HG02938 (cell line): ENCODE measurements around the gene ITPKB.

Experiments used
- ATAC-seq: cut with Tn5 transposase; IDR thresholded peaks from one replicate; pipeline ENCODE4 v1.9.1; 2021; ENCODE audit warnings: mild to moderate bottlenecking, moderate library complexity; ENCODE audit not compliant: unreplicated experiment

ITPKB gene

DNA sequence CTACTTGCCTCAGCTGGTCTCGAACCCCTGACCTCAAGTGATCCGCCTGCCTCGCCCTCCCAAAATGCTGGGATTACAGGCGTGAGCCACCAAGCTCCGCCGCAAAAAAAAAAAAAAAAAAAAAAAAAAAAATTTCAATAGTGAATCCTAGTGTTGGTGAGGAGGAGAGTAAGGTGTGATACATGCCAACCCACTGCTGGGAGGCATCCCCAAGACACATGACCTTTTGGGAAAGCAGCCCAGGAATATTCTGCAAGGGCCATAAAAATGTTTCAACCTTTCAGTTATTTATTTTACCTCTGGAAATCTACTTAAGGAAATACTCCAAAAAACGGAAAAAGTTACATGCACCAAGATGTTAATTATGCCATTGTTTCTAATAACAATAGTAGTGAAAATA, 69.0 kb downstream of the ITPKB start:
- ATAC-seq, result no peak

GRCh38 chr1:226668173-226668560, 70.9 kb downstream of the ITPKB start:
- ATAC-seq, result no peak

DNA sequence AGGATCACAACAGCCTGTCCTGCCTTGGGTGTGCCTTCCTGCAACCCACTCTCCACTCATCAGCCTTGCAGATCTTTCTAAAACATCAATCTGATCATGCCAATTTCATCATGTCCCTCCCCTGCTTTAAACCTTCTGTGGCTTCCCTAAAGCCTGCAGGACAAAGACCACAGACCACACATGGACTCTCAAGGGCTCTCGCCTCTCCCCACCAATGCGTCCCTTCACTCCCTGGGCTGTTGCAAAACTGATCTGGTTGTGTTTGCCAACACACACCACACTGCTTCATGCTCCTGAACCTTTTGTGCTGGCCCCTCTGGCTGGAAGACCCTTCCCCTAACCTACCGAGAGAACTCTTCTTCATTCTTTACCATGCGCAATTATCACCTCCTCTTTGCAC, 72.4 kb downstream of the ITPKB start:
- no peak for ATAC-seq

DNA sequence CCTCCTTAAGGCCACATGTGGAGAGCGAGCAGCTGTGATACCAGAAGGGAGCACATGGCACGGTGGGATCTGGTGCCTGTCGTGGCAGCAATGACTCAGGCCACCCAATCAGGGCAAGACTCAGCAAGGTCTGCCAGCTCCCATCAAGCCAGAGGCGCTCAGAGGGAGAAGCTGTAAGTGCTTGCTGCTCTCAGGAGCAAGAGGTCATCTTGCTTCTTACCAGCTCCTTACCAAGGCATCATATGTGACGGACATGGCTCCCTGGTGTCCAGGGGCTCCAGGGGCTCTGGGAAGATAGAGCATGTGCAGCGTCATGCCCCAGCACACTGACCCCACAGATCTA, 72.9 kb downstream of the ITPKB start:
- ATAC-seq, result no peak

GRCh38 chr1:226665505-226666163, 73.4 kb downstream of the ITPKB start:
- ATAC-seq, result no peak

DNA sequence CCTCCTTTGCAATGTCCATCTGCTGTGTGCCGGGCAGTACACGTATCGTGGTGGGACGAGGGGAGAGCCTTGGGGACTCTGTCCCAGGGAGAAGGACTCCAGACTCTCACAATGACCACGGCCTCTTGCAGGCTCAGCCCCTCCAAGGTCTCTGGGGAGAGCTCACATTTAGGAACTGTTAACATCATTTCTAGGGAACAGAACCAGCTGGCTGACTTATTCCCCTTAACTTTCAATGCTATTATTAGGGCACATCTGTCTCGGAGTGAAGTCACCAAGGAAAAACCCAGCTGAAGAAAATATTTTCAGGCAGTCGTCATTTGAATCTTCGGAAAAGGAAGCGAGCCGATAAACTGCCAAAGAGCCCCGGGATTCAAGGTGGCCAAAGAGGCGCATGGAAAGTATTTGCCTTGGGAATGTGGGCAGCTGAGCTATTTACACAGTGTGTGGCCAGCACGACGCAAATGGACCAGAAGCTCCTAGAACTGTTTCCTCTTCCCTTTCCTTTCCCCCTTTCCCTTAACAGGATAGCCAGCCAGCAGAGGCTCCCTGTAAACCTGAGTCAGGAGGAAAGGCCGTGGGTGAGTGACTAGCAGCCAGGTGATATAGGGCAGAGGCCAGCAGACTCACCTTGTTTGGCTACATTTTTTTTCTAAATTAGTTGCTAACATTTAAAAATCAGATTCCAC, 74.5 kb downstream of the ITPKB start:
- no peak for ATAC-seq

- ATAC-seq, result no peak
Observed at GRCh38 chr1:226663327-226663704, 75.8 kb downstream of the ITPKB start.

DNA sequence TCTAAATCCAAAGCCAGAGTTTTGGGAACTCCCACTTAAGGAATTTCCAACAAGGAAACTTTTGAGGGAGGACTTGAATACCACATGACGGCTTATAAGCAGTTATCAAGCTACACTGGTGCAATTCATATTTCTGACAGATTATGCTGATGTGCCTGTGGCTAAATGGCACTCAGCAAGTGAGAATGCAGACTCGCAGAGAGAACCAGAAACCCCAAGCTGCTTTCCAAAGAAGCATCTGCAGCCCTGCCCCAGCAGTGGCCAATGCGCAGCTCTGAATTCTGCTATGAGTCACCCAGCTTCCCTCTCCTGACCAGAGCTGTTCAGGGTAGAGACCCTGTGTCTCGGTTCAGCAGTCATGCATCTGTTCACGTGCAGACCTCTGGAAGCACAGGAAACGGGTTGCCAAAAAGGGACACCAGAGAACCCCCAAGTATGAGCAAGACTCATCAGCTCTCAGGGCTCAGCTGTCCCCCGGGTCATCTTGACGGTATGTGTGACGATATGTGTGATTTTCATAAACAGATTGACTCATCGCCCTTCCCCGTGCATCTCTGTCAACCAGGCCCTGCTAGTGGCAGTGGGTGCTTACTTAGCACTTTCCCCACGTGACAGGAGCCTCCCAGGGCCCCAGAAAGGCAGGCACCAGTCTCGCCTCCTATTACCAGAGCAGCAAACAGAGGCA, 76.3 kb downstream of the ITPKB start:
- ATAC-seq, result peak; percentile 95

DNA sequence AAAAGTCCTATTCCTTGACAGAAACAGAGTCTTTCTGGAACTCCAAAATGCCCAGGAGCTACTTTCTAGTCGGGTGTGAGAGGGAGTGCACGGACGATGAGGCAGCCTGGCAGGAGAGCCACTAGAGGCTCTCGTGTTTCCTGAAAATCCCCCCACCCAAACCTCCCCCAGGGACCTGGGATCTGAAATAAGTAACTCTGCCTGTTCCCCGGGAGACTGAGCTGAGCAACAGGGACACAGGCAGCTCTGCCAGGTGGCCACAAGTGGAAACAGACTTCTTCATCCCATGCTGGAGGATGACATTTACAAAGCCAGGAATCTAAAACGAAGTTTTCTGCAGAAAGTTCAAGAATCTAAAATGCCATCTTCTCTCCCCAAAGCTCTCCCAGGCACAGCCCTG, 77.1 kb downstream of the ITPKB start:
- no peak for ATAC-seq

DNA sequence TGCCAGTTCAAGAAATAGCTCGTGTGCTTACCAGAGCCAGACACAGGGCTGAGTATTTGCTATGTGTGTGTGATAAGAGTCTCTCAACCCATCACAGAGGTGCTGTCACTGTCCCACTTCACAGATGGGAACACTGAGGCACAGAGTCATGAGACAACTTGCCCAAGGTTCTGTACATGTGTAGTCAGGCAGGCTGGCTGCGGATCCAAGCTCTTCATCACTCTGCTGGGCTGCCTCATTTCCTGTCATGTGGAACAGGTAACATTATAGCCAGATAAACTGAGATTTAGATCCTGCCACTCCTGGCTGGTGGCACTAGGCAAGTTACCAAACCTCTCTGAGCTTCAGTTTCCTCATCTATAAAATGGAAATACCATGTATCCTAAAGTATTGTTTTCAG, 77.8 kb downstream of the ITPKB start:
- ATAC-seq, result no peak

GRCh38 chr1:226660410-226661182, 78.5 kb downstream of the ITPKB start:
- ATAC-seq, result no peak

GRCh38 chr1:226659641-226660040, 79.4 kb downstream of the ITPKB start:
- ATAC-seq, result no peak

DNA sequence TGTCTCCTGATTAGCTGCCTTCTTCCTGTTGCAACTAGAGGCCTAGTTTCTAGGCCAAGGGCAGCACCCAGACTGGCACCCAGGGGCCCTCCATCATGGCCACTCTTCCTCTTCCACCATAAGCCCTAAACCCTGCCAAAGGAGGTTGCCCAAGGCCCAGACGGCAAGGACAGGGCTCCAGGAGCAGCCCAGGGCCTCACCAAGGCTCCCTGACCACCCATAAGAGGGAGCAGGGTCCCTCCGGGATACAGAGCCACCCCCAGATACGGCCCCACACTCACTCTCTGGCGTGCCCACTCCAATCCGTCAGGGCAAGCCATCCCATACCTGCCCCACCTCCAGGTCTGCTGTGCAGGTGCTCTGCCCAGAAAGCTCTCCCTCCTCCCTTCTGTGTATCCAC, 79.9 kb downstream of the ITPKB start:
- no peak for ATAC-seq

- ATAC-seq, result no peak
Observed at GRCh38 chr1:226658546-226659125, 80.4 kb downstream of the ITPKB start.

GRCh38 chr1:226657895-226658545, 81.1 kb downstream of the ITPKB start:
- ATAC-seq, result no peak

GRCh38 chr1:226656601-226657277, 82.3 kb downstream of the ITPKB start:
- no peak for ATAC-seq

DNA sequence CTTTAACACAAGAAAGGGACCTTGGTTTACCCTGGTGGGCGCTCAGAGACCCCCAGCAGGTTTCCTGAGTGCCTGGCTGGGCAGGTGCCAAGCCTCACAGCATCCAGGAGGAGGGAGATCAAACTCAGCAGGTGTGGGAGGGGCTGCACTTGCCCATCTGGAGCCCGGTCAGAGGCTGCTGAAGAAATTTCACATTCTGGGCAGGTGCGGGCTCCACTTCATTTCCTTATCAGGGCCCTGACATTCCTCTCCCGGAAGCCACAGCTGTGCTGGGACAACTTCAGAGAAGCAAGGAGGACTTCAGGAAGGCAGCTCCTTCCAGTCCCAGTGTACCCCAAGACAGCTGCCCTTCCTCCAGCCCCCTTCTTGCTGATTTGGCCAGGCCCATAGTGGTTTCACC, 82.9 kb downstream of the ITPKB start:
- ATAC-seq, result no peak

GRCh38 chr1:226655251-226656163, 83.6 kb downstream of the ITPKB start:
- no peak for ATAC-seq

DNA sequence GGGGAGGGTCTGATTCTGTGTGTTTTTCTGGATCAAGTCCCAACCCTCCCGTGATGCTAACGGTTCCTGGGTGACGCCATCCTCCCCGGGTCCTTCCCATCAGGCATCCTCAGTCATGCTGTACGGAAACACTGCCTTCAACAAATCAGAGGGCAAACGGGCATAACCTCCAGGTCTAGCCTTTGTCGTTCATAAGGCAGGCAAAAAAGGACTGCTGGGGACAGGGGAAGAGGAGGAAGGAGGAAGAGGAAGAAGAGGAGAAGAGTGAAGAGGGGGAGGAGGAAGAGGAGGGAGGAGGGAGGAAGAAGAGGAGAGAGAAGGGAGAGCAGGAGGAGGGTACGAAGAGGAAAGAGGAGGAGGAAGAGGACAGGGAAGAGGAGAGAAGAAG, 84.4 kb downstream of the ITPKB start:
- no peak for ATAC-seq
